Measurements from ENCODE around the gene NDUFB10.

GRCh38 chr16:1974157-1975070 is 15.1 kb downstream of the NDUFB10 start:
- TF ChIP-seq FOXA1 (IDR thresholded peaks at IDR 0.05) (no peak), ZBTB33 (IDR thresholded peaks at IDR 0.05) (no peak), JUND (IDR thresholded peaks at IDR 0.05) (no peak), REST (IDR thresholded peaks at IDR 0.05) (no peak), RAD21 (IDR thresholded peaks at IDR 0.05) (no peak)
- TF ChIP-seq, protein P1, sequence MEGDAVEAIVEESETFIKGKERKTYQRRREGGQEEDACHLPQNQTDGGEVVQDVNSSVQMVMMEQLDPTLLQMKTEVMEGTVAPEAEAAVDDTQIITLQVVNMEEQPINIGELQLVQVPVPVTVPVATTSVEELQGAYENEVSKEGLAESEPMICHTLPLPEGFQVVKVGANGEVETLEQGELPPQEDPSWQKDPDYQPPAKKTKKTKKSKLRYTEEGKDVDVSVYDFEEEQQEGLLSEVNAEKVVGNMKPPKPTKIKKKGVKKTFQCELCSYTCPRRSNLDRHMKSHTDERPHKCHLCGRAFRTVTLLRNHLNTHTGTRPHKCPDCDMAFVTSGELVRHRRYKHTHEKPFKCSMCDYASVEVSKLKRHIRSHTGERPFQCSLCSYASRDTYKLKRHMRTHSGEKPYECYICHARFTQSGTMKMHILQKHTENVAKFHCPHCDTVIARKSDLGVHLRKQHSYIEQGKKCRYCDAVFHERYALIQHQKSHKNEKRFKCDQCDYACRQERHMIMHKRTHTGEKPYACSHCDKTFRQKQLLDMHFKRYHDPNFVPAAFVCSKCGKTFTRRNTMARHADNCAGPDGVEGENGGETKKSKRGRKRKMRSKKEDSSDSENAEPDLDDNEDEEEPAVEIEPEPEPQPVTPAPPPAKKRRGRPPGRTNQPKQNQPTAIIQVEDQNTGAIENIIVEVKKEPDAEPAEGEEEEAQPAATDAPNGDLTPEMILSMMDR (IDR thresholded peaks at IDR 0.05; ENCODE audit: low read depth, low read length, missing input control): no peak
- TF ChIP-seq, protein P2, sequence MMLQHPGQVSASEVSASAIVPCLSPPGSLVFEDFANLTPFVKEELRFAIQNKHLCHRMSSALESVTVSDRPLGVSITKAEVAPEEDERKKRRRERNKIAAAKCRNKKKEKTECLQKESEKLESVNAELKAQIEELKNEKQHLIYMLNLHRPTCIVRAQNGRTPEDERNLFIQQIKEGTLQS (IDR thresholded peaks at IDR 0.05): no peak
- TF ChIP-seq, protein P3, sequence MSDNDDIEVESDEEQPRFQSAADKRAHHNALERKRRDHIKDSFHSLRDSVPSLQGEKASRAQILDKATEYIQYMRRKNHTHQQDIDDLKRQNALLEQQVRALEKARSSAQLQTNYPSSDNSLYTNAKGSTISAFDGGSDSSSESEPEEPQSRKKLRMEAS (IDR thresholded peaks at IDR 0.05): no peak
